SHP77 treated with DMSO at 0.1 percent for 48 hours (cell line): ENCODE data around the gene PPM1D.
A peak's percentile ranks its signal among the peaks of the same experiment; 100 is the strongest.
"Not testable (repeated sequence)": the region's sequence is repeated elsewhere in the genome, so short reads cannot be mapped to it uniquely, and the experiment has no call there.

ENCODE experiments used
- DNase-seq: peaks from one replicate; lab custom pipeline; 2025; lab: John Stamatoyannopoulos, UW

PPM1D gene

GRCh38 chr17:60599620-60600489 is at the start of gene PPM1D:
PPM1D (plus strand) TSS chr17:60600193; CDS start chr17:60600415, 222 bp downstream.
- DNase-seq, result peak; percentile 93

GRCh38 chr17:60552255-60552654 is 47.7 kb upstream of the PPM1D start:
- not testable (repeated sequence) for DNase-seq

GRCh38 chr17:60554377-60554788 is 45.6 kb upstream of the PPM1D start:
- DNase-seq, result no peak

GRCh38 chr17:60555786-60556185 is 44.2 kb upstream of the PPM1D start:
- DNase-seq, result no peak

GRCh38 chr17:60557805-60558204 is 42.2 kb upstream of the PPM1D start:
- no peak for DNase-seq

- no peak for DNase-seq
Measured at GRCh38 chr17:60559659-60559994, 40.4 kb upstream of the PPM1D start.

GRCh38 chr17:60559995-60560859 is 39.8 kb upstream of the PPM1D start:
- DNase-seq, result no peak

- no peak for DNase-seq
Measured at GRCh38 chr17:60560860-60561257, 39.1 kb upstream of the PPM1D start.

GRCh38 chr17:60562421-60562820 is 37.6 kb upstream of the PPM1D start:
- no peak for DNase-seq

GRCh38 chr17:60563743-60564142 is 36.2 kb upstream of the PPM1D start:
- DNase-seq, result peak; percentile 63

- no peak for DNase-seq
Measured at GRCh38 chr17:60565233-60565632, 34.8 kb upstream of the PPM1D start.

GRCh38 chr17:60573236-60574051 is 26.5 kb upstream of the PPM1D start:
- no peak for DNase-seq

- DNase-seq, result peak; percentile 21
Measured at GRCh38 chr17:60577147-60577915, 22.7 kb upstream of the PPM1D start.

- DNase-seq, result no peak
Measured at GRCh38 chr17:60579090-60579489, 20.9 kb upstream of the PPM1D start.

GRCh38 chr17:60579551-60579950 is 20.4 kb upstream of the PPM1D start:
- no peak for DNase-seq

- no peak for DNase-seq
Measured at GRCh38 chr17:60583008-60583407, 17.0 kb upstream of the PPM1D start.

- DNase-seq, result no peak
Measured at GRCh38 chr17:60585887-60586286, 14.1 kb upstream of the PPM1D start.

- DNase-seq, result no peak
Measured at GRCh38 chr17:60586288-60586974, 13.6 kb upstream of the PPM1D start.

GRCh38 chr17:60590070-60590469 is 9.9 kb upstream of the PPM1D start:
- DNase-seq, result no peak

- no peak for DNase-seq
Measured at GRCh38 chr17:60592750-60593149, 7.2 kb upstream of the PPM1D start.
